OCI-LY3 (cell line): ENCODE results near the gene NCF4.

Source experiments
- H2AFZ ChIP-seq: fragments of 200-600, 300-600 bp; shearing (Covaris generic); 2 replicates; pipeline ENCODE4 v1.6.0; 2014; ENCODE audit warnings: antibody characterized with exemption, low read depth, low read length
- H3K27ac ChIP-seq: fragments of 200-600, 300-600 bp; sonication (generic); 2 replicates; pipeline ENCODE4 v1.5.1; 2014; ENCODE audit warnings: mild to moderate bottlenecking, low read length, moderate library complexity, mixed read lengths
- H3K27me3 ChIP-seq: fragments of 200-600, 300-600 bp; sonication (generic); 2 replicates; pipeline ENCODE4 v1.6.1; 2014; ENCODE audit warnings: low read depth, low read length, mixed read lengths
- H3K36me3 ChIP-seq: fragments of 200-600, 300-600 bp; sonication (generic); replicated peaks from 2 replicates; pipeline ENCODE3; 2014; ENCODE audit warnings: low read depth, low read length, mixed read lengths
- H3K4me1 ChIP-seq: fragments of 300-600, 200-600 bp; sonication (generic); 2 replicates; pipeline ENCODE4 v1.6.1; 2014; ENCODE audit warnings: low read length, mixed read lengths
- H3K4me2 ChIP-seq: fragments of 200-600, 300-600 bp; sonication (generic); 2 replicates; pipeline ENCODE4 v1.6.1; 2014; ENCODE audit warnings: low read length, mixed read lengths
- H3K4me3 ChIP-seq: fragments of 300-600, 200-600 bp; sonication (generic); 2 replicates; pipeline ENCODE4 v1.5.1; 2014; ENCODE audit warnings: antibody characterized with exemption, mild to moderate bottlenecking, low read length, moderate library complexity
- H3K79me2 ChIP-seq: fragments of 300-600, 200-600 bp; shearing (Covaris generic); 2 replicates; pipeline ENCODE4 v1.6.1; 2014; ENCODE audit warnings: mild to moderate bottlenecking, low read length, mixed read lengths
- H3K9ac ChIP-seq: fragments of 300-600, 200-600 bp; shearing (Covaris generic); 2 replicates; pipeline ENCODE4 v1.6.0; 2014; ENCODE audit warnings: mild to moderate bottlenecking, low read length, moderate library complexity
- H3K9me3 ChIP-seq: fragments of 200-600, 300-600 bp; shearing (Covaris generic); 2 replicates; pipeline ENCODE4 v1.6.1; 2014; ENCODE audit warnings: low read length, mixed read lengths; ENCODE audit not compliant: insufficient read depth
- H4K20me1 ChIP-seq: fragments of 200-600, 300-600 bp; sonication (generic); 2 replicates; pipeline ENCODE4 v1.6.1; 2016; ENCODE audit warnings: low read length, mixed read lengths; ENCODE audit not compliant: insufficient read depth
- CTCF ChIP-seq: fragments of 200-600, 300-600 bp; sonication (generic); IDR thresholded peaks from 2 replicates; pipeline ENCODE4 v1.5.1; 2014; ENCODE audit warnings: antibody characterized with exemption, low read length, low read depth
- EZH2phosphoT487 ChIP-seq: fragments of 200-600 bp; shearing (Covaris generic); IDR thresholded peaks from 2 replicates; pipeline ENCODE4 v1.6.1; 2018; ENCODE audit warnings: antibody characterized with exemption, mixed run types, low read depth

Gene NCF4

GRCh38 chr22:36875741-36876140, 14.9 kb downstream of the NCF4 start:
- Histone ChIP-seq H2AFZ (no peak overlapping the region), H3K27me3 (no peaks in the 10 kb centered on the region), H3K4me2 (no peak overlapping the region), H3K27ac (no peak overlapping the region), H4K20me1 (no peaks in the 10 kb centered on the region), H3K4me3 (no peak overlapping the region), H3K79me2 (no peaks in the 10 kb centered on the region), H3K9ac (no peak overlapping the region), H3K36me3 (peaks cover 21% of the 10 kb centered on the region), H3K9me3 (peaks cover 19% of the 10 kb centered on the region; the same call in 1 of the 2 replicates), H3K4me1 (peaks cover 29% of the 10 kb centered on the region)
- TF ChIP-seq CTCF (no peak), EZH2phosphoT487 (no peak)

GRCh38 chr22:36879775-36880174, 19.0 kb downstream of the NCF4 start:
- Histone ChIP-seq H3K36me3 (peaks cover 36% of the 10 kb centered on the region), H3K9ac (no peak overlapping the region), H3K4me1 (peaks cover under 1% of the 10 kb centered on the region; the same call in 1 of the 2 replicates), H3K4me2 (no peak overlapping the region), H3K79me2 (no peaks in the 10 kb centered on the region), H2AFZ (no peak overlapping the region), H3K9me3 (peaks cover 49% of the 10 kb centered on the region), H3K4me3 (no peak overlapping the region), H3K27ac (no peak overlapping the region), H4K20me1 (no peaks in the 10 kb centered on the region), H3K27me3 (no peaks in the 10 kb centered on the region; the same call in 1 of the 2 replicates)
- no peak for TF ChIP-seq CTCF

GRCh38 chr22:36881504-36882245, 20.9 kb downstream of the NCF4 start:
- Histone ChIP-seq H4K20me1 (no peaks in the 10 kb centered on the region), H3K27me3 (no peaks in the 10 kb centered on the region; the same call in 1 of the 2 replicates)

More at GRCh38 chr22:36881504-36882245, 20.9 kb downstream of the NCF4 start:
- Histone ChIP-seq H3K9ac (no peak overlapping the region), H3K4me2 (no peak overlapping the region), H3K36me3 (peaks cover 36% of the 10 kb centered on the region), H3K4me1 (no peaks in the 10 kb centered on the region), H3K79me2 (no peaks in the 10 kb centered on the region), H3K4me3 (no peak overlapping the region), H3K9me3 (peaks cover 51% of the 10 kb centered on the region), H2AFZ (no peak overlapping the region), H3K27ac (no peak overlapping the region)
- TF ChIP-seq CTCF: no peak
- no peak for TF ChIP-seq EZH2phosphoT487
